ENCODE results near the gene GTPBP8.

GTPBP8 gene

GRCh38 chr3:113000691-113001090 lies 9.9 kb downstream of the GTPBP8 start:
- Histone ChIP-seq H3K4me3 (ENCODE audit: low read depth, low read length) (no peak overlapping the region), H2AFZ (ENCODE audit: low read length, unreplicated experiment) (no peak overlapping the region), H3K27ac (ENCODE audit: low read depth, low read length) (no peak overlapping the region), H3K79me2 (ENCODE audit: control insufficient read depth, insufficient read depth, low read length, unreplicated experiment) (no peaks in the 10 kb centered on the region), H3K27me3 (ENCODE audit: insufficient read depth, low read length) (no peaks in the 10 kb centered on the region), H3K4me1 (ENCODE audit: control insufficient read depth, insufficient read depth, low read length, unreplicated experiment) (no peaks in the 10 kb centered on the region), H3K36me3 (ENCODE audit: insufficient read depth, low read length) (peaks cover 32% of the 10 kb centered on the region)

GRCh38 chr3:113002037-113002436 lies 11.3 kb downstream of the GTPBP8 start:
- Histone ChIP-seq H2AFZ (ENCODE audit: low read length, unreplicated experiment) (no peak overlapping the region), H3K4me1 (ENCODE audit: control insufficient read depth, insufficient read depth, low read length, unreplicated experiment) (no peaks in the 10 kb centered on the region), H3K36me3 (ENCODE audit: insufficient read depth, low read length) (peaks cover 41% of the 10 kb centered on the region), H3K4me3 (ENCODE audit: low read depth, low read length) (no peak overlapping the region), H3K27me3 (ENCODE audit: insufficient read depth, low read length) (no peaks in the 10 kb centered on the region), H3K27ac (ENCODE audit: low read depth, low read length) (no peak overlapping the region), H3K79me2 (ENCODE audit: control insufficient read depth, insufficient read depth, low read length, unreplicated experiment) (no peaks in the 10 kb centered on the region)

GRCh38 chr3:113002679-113003078 lies 11.9 kb downstream of the GTPBP8 start:
- H3K36me3 ChIP-seq (ENCODE audit: insufficient read depth, low read length), result peaks cover 41% of the 10 kb centered on the region
- H3K79me2 ChIP-seq (ENCODE audit: control insufficient read depth, insufficient read depth, low read length, unreplicated experiment), result no peaks in the 10 kb centered on the region
- no peak overlapping the region for H2AFZ ChIP-seq (ENCODE audit: low read length, unreplicated experiment)
- no peak overlapping the region for H3K4me3 ChIP-seq (ENCODE audit: low read depth, low read length)
- H3K27me3 ChIP-seq (ENCODE audit: insufficient read depth, low read length), result no peaks in the 10 kb centered on the region
- H3K4me1 ChIP-seq (ENCODE audit: control insufficient read depth, insufficient read depth, low read length, unreplicated experiment), result no peaks in the 10 kb centered on the region
- H3K27ac ChIP-seq (ENCODE audit: low read depth, low read length), result no peak overlapping the region

GRCh38 chr3:113005611-113006010 lies 14.8 kb downstream of the GTPBP8 start:
- H3K27ac ChIP-seq (ENCODE audit: low read depth, low read length), result no peak overlapping the region
- no peak overlapping the region for H2AFZ ChIP-seq (ENCODE audit: low read length, unreplicated experiment)
- peaks cover 47% of the 10 kb centered on the region for H3K36me3 ChIP-seq (ENCODE audit: insufficient read depth, low read length)
- peaks cover 18% of the 10 kb centered on the region for H3K79me2 ChIP-seq (ENCODE audit: control insufficient read depth, insufficient read depth, low read length, unreplicated experiment)
- no peak overlapping the region for H3K4me3 ChIP-seq (ENCODE audit: low read depth, low read length)
- no peaks in the 10 kb centered on the region for H3K27me3 ChIP-seq (ENCODE audit: insufficient read depth, low read length)
- H3K4me1 ChIP-seq (ENCODE audit: control insufficient read depth, insufficient read depth, low read length, unreplicated experiment), result no peaks in the 10 kb centered on the region

- Histone ChIP-seq H3K36me3 (ENCODE audit: insufficient read depth, low read length) (peaks cover 43% of the 10 kb centered on the region), H3K4me1 (ENCODE audit: control insufficient read depth, insufficient read depth, low read length, unreplicated experiment) (no peaks in the 10 kb centered on the region), H2AFZ (ENCODE audit: low read length, unreplicated experiment) (no peak overlapping the region), H3K27me3 (ENCODE audit: insufficient read depth, low read length) (no peaks in the 10 kb centered on the region), H3K27ac (ENCODE audit: low read depth, low read length) (no peak overlapping the region), H3K4me3 (ENCODE audit: low read depth, low read length) (no peak overlapping the region), H3K79me2 (ENCODE audit: control insufficient read depth, insufficient read depth, low read length, unreplicated experiment) (peaks cover 25% of the 10 kb centered on the region)
These were observed 15.7 kb downstream of the GTPBP8 start for GRCh38 chr3:113006359-113007056.

GRCh38 chr3:113008117-113008516 lies 17.3 kb downstream of the GTPBP8 start:
- no peaks in the 10 kb centered on the region for H3K27me3 ChIP-seq (ENCODE audit: insufficient read depth, low read length)
- no peaks in the 10 kb centered on the region for H3K4me1 ChIP-seq (ENCODE audit: control insufficient read depth, insufficient read depth, low read length, unreplicated experiment)
- H3K79me2 ChIP-seq (ENCODE audit: control insufficient read depth, insufficient read depth, low read length, unreplicated experiment), result peaks cover 33% of the 10 kb centered on the region
- H2AFZ ChIP-seq (ENCODE audit: low read length, unreplicated experiment), result no peak overlapping the region
- peaks cover 48% of the 10 kb centered on the region for H3K36me3 ChIP-seq (ENCODE audit: insufficient read depth, low read length)
- no peak overlapping the region for H3K27ac ChIP-seq (ENCODE audit: low read depth, low read length)
- H3K4me3 ChIP-seq (ENCODE audit: low read depth, low read length), result no peak overlapping the region

- Histone ChIP-seq H3K4me1 (ENCODE audit: control insufficient read depth, insufficient read depth, low read length, unreplicated experiment) (peaks cover 15% of the 10 kb centered on the region), H3K79me2 (ENCODE audit: control insufficient read depth, insufficient read depth, low read length, unreplicated experiment) (peaks cover 77% of the 10 kb centered on the region), H3K36me3 (ENCODE audit: insufficient read depth, low read length) (peaks cover 26% of the 10 kb centered on the region)
These were observed 22.8 kb downstream of the GTPBP8 start for GRCh38 chr3:113013593-113013992.

GRCh38 chr3:113018536-113019181 lies 27.9 kb downstream of the GTPBP8 start:
- Histone ChIP-seq H2AFZ (ENCODE audit: low read length, unreplicated experiment) (peak overlapping the region; percentile 92), H3K27me3 (ENCODE audit: insufficient read depth, low read length) (no peaks in the 10 kb centered on the region), H3K27ac (ENCODE audit: low read depth, low read length) (peak overlapping the region; percentile 94), H3K79me2 (ENCODE audit: control insufficient read depth, insufficient read depth, low read length, unreplicated experiment) (peaks cover 53% of the 10 kb centered on the region), H3K4me3 (ENCODE audit: low read depth, low read length) (peak overlapping the region; percentile 98), H3K36me3 (ENCODE audit: insufficient read depth, low read length) (peaks cover 6% of the 10 kb centered on the region), H3K4me1 (ENCODE audit: control insufficient read depth, insufficient read depth, low read length, unreplicated experiment) (peaks cover 25% of the 10 kb centered on the region)

More at GRCh38 chr3:113013593-113013992, 22.8 kb downstream of the GTPBP8 start:
- no peak overlapping the region for H3K4me3 ChIP-seq (ENCODE audit: low read depth, low read length)
- no peak overlapping the region for H2AFZ ChIP-seq (ENCODE audit: low read length, unreplicated experiment)
- H3K27me3 ChIP-seq (ENCODE audit: insufficient read depth, low read length), result no peaks in the 10 kb centered on the region
- H3K27ac ChIP-seq (ENCODE audit: low read depth, low read length), result no peak overlapping the region

- Histone ChIP-seq H3K4me1 (ENCODE audit: control insufficient read depth, insufficient read depth, low read length, unreplicated experiment) (peaks cover 25% of the 10 kb centered on the region), H2AFZ (ENCODE audit: low read length, unreplicated experiment) (peak overlapping the region; percentile 96), H3K27me3 (ENCODE audit: insufficient read depth, low read length) (no peaks in the 10 kb centered on the region), H3K79me2 (ENCODE audit: control insufficient read depth, insufficient read depth, low read length, unreplicated experiment) (peaks cover 49% of the 10 kb centered on the region), H3K36me3 (ENCODE audit: insufficient read depth, low read length) (peaks cover 6% of the 10 kb centered on the region; the same call in 1 of the 2 replicates), H3K4me3 (ENCODE audit: low read depth, low read length) (peak overlapping the region; percentile 98), H3K27ac (ENCODE audit: low read depth, low read length) (peak overlapping the region; percentile 94)
These were observed 28.7 kb downstream of the GTPBP8 start for GRCh38 chr3:113019182-113020137.

- Histone ChIP-seq H3K27me3 (ENCODE audit: insufficient read depth, low read length) (no peaks in the 10 kb centered on the region), H3K4me1 (ENCODE audit: control insufficient read depth, insufficient read depth, low read length, unreplicated experiment) (peaks cover 25% of the 10 kb centered on the region), H3K36me3 (ENCODE audit: insufficient read depth, low read length) (peaks cover 5% of the 10 kb centered on the region; the same call in 1 of the 2 replicates), H3K27ac (ENCODE audit: low read depth, low read length) (no peak overlapping the region), H2AFZ (ENCODE audit: low read length, unreplicated experiment) (no peak overlapping the region), H3K4me3 (ENCODE audit: low read depth, low read length) (no peak overlapping the region), H3K79me2 (ENCODE audit: control insufficient read depth, insufficient read depth, low read length, unreplicated experiment) (peaks cover 34% of the 10 kb centered on the region)
These were observed 30.7 kb downstream of the GTPBP8 start for GRCh38 chr3:113021471-113021870.

Data from ACC112 (cell line).